ENCODE data around the gene COL4A2.

COL4A2 gene

GRCh38 chr13:110322126-110322827, 15.2 kb downstream of the COL4A2 start:
- DNase-seq (ENCODE audit: low read depth): no peak

GRCh38 chr13:110322828-110323171, 15.7 kb downstream of the COL4A2 start:
- no peak for DNase-seq (ENCODE audit: low read depth)

- peak; percentile 80 for DNase-seq (ENCODE audit: low read depth)
Observed at GRCh38 chr13:110323172-110323891, 16.2 kb downstream of the COL4A2 start.

GRCh38 chr13:110324026-110324749, 17.1 kb downstream of the COL4A2 start:
- DNase-seq (ENCODE audit: low read depth): no peak

- DNase-seq (ENCODE audit: low read depth): no peak
Observed at GRCh38 chr13:110326263-110326904, 19.3 kb downstream of the COL4A2 start.

GRCh38 chr13:110327051-110327721, 20.1 kb downstream of the COL4A2 start:
- peak; percentile 58 for DNase-seq (ENCODE audit: low read depth)

- no peak for DNase-seq (ENCODE audit: low read depth)
Observed at GRCh38 chr13:110328573-110328972, 21.5 kb downstream of the COL4A2 start.

GRCh38 chr13:110329258-110329657, 22.2 kb downstream of the COL4A2 start:
- no peak for DNase-seq (ENCODE audit: low read depth)

- peak; percentile 77 for DNase-seq (ENCODE audit: low read depth)
Observed at GRCh38 chr13:110329798-110330461, 22.8 kb downstream of the COL4A2 start.

- peak; percentile 74 for DNase-seq (ENCODE audit: low read depth)
Observed at GRCh38 chr13:110330491-110331011, 23.5 kb downstream of the COL4A2 start.

GRCh38 chr13:110331362-110331761, 24.3 kb downstream of the COL4A2 start:
- peak; percentile 83 for DNase-seq (ENCODE audit: low read depth)

- no peak for DNase-seq (ENCODE audit: low read depth)
Observed at GRCh38 chr13:110332750-110333149, 25.7 kb downstream of the COL4A2 start.

- DNase-seq (ENCODE audit: low read depth): no peak
Observed at GRCh38 chr13:110333837-110334236, 26.8 kb downstream of the COL4A2 start.

- DNase-seq (ENCODE audit: low read depth): peak; percentile 59
Observed at GRCh38 chr13:110334256-110334655, 27.2 kb downstream of the COL4A2 start.

- DNase-seq (ENCODE audit: low read depth): no peak
Observed at GRCh38 chr13:110334841-110335490, 27.9 kb downstream of the COL4A2 start.

GRCh38 chr13:110336108-110336507, 29.0 kb downstream of the COL4A2 start:
- no peak for DNase-seq (ENCODE audit: low read depth)

- no peak for DNase-seq (ENCODE audit: low read depth)
Observed at GRCh38 chr13:110336681-110337080, 29.6 kb downstream of the COL4A2 start.

- DNase-seq (ENCODE audit: low read depth): no peak
Observed at GRCh38 chr13:110337247-110337646, 30.2 kb downstream of the COL4A2 start.

- DNase-seq (ENCODE audit: low read depth): peak; percentile 81
Observed at GRCh38 chr13:110338441-110339101, 31.5 kb downstream of the COL4A2 start.

GRCh38 chr13:110339263-110339662, 32.2 kb downstream of the COL4A2 start:
- no peak for DNase-seq (ENCODE audit: low read depth)

All from iris pigment epithelial cell (primary cell).